Glomerular visceral epithelial cell (primary cell): ENCODE data around the gene ELAPOR2.
A peak's percentile ranks its signal among the peaks of the same experiment; 100 is the strongest.
"Not testable (repeated sequence)": the region's sequence is repeated elsewhere in the genome, so short reads cannot be mapped to it uniquely, and the experiment has no call there.

Experiments
- DNase-seq: peaks from one replicate; pipeline ENCODE4 v3.0.0-alpha.2; 2016; ENCODE audit errors: extremely low spot score

Gene ELAPOR2, protein sequence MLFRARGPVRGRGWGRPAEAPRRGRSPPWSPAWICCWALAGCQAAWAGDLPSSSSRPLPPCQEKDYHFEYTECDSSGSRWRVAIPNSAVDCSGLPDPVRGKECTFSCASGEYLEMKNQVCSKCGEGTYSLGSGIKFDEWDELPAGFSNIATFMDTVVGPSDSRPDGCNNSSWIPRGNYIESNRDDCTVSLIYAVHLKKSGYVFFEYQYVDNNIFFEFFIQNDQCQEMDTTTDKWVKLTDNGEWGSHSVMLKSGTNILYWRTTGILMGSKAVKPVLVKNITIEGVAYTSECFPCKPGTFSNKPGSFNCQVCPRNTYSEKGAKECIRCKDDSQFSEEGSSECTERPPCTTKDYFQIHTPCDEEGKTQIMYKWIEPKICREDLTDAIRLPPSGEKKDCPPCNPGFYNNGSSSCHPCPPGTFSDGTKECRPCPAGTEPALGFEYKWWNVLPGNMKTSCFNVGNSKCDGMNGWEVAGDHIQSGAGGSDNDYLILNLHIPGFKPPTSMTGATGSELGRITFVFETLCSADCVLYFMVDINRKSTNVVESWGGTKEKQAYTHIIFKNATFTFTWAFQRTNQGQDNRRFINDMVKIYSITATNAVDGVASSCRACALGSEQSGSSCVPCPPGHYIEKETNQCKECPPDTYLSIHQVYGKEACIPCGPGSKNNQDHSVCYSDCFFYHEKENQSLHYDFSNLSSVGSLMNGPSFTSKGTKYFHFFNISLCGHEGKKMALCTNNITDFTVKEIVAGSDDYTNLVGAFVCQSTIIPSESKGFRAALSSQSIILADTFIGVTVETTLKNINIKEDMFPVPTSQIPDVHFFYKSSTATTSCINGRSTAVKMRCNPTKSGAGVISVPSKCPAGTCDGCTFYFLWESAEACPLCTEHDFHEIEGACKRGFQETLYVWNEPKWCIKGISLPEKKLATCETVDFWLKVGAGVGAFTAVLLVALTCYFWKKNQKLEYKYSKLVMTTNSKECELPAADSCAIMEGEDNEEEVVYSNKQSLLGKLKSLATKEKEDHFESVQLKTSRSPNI

DNA sequence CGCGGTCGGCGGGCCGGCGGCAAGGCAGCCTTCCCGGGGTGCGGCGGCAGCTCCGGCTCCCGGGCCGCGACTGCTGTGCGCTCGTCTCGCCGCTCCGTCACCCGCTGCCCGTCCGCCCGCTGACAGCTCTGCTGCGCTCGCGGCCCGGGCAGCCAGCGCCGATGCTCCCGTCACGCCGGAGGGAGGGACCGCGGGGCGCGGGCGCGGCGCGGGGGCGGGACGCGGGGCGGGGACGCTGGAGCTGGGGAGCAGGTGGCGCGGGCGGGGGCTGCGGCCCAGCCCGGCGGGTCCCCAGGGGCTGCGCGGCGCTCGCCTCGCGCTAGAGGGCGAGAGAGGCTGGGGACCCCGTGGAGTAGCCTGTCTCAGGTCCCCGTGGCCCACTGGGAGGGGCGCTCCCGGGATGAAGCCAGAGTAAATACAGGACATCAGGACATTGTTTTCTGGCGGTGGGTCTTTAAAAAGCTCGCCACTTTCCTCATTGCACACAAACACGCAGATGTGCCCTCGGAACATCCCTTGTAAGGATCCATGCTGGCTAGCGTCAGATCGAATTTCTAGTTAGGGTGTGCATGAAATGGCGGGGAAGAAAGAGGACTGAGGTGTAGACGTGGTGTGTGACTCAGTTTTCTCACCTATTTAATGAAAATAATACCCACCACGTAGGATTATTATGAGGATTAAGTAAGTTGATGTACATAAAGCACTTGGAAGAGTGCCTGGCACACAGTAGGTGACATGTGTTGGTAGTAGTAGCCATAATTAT is at the start of gene ELAPOR2:
TSS of gene ELAPOR2 (minus strand) at position 130 of the 763 bp plus-strand sequence. CDS start 141 bp downstream, outside the sequence.
- DNase-seq: peak; percentile 59

DNA sequence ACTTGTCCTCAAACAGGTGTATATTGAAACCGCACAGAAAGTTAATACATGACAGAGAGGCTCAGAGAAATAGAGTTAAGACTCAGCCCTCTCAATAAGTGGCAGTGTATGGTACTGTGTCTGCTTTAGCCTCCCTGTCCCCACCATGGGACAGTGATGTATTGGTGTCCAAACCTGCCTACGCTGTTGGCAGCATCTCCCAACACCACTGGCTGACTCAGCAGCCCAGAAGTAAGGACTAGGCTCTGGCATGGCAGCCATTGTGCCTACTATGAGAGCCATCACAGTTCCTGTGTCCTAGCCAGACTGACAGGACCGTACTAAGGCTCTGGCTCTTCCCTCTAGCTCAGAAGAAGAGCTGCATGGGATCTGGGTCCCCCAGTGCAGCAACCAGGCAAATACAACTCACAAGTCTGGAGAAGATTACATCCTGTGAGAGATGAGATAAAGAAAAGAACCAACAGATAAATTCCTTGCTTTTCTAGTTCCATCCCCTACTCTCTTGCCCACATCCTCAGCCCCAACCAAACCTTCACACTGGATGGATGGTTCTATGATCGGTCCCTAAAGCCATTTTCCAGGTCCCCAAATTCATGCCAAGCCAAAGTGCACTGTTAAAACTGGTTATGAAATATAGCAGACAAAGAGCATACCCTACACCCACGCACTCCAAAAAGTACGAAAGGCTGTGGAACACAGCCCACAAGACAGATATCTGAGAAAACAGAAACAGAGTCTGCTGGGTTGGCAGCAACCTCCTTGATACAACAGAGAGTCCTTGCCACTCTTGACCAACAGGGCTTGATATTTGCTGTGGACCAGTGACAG is 48.7 kb upstream of the ELAPOR2 start:
- DNase-seq: no peak

DNA sequence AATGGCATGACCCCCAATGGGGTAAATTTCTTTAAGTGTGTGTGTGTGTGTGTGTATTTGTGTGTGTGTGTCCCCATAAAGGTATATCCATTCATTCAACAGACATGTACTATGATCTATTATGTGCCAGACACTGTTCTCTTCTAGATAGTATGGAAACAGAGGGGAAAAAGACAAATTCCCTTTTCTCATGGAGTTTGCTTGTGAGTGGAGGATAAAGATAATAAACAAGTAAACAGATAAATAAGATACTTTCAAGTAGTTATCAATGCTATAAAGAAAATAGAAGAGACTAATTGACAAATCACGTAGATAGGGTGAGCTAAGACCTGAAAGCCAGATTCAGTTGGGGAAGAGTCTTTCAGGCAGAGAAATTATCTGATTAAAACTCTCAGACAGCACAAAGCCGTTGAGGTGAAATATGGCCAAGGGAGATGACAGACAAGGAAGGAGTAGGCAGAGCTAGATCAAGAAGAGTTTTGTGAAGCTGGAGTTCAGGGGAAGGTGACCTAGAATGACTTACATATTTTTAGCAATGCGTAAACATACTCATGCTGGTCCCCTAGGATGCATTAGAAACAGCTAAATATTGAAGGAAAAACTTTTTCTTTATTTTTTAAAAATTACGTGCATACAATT is 47.6 kb upstream of the ELAPOR2 start:
- DNase-seq: no peak

GRCh38 chr7:87105401-87105800 is 45.9 kb upstream of the ELAPOR2 start:
- DNase-seq: no peak

DNA sequence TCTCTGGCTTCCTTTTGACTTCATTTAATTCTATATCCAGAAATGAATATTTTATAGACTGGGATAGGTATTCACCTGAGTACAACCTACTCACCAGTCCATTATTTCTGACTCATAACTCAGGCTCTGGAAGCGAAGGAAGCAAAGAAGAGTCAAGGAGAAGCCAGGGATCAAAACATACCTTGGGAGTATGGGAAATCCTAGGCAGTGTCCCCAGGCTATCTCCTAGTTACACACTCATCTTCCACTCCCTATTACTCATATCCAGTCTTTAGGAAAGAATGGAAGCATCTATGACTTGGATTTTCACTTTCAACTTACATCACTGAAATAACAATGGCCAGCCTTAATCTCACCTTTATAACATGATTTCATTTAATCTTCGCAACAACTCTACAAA is 40.9 kb upstream of the ELAPOR2 start:
- no peak for DNase-seq

- DNase-seq: not testable (repeated sequence)
Measured at GRCh38 chr7:87097375-87097774, 37.9 kb upstream of the ELAPOR2 start.

DNA sequence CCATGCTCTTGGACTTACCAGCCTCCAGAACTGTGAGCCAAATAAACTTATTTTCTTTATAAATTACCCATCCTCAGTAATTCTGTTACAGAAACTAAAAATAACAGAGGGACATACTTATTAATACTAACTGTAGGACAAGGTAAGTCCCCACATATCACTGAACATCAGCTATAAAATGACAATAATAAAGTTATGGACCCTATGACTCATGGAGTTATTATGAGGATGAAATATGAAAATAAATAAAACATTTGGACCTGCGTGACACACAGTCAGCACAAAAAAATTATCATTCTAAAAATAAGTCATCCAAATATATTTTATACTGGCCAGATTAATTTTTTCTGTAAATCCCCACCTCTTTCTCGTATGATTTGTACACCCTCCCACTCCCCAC is 34.9 kb upstream of the ELAPOR2 start:
- no peak for DNase-seq

- DNase-seq: no peak
Measured at GRCh38 chr7:87092568-87093091, 33.2 kb upstream of the ELAPOR2 start.

- no peak for DNase-seq
Measured at GRCh38 chr7:87091487-87092066, 32.1 kb upstream of the ELAPOR2 start.

- no peak for DNase-seq
Measured at GRCh38 chr7:87083865-87084519, 24.5 kb upstream of the ELAPOR2 start.

DNA sequence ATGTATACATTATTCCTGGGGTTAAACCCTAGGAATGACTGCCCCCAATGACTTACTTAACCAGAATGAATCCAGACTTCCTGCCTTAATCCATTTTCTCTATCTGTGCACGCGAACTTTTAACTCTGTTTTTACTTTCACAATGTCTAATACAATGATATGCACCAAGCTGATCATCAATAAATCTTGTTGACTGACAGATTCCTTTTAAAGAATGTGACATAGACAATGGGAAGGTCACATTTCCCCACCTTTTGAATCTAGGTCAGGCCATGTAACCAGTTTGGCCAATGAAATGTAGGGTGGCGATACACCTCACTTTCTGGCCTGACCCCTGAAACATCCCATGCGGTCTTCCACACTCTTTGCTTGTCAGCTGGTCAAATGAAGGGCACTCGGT is 23.2 kb upstream of the ELAPOR2 start:
- no peak for DNase-seq

DNA sequence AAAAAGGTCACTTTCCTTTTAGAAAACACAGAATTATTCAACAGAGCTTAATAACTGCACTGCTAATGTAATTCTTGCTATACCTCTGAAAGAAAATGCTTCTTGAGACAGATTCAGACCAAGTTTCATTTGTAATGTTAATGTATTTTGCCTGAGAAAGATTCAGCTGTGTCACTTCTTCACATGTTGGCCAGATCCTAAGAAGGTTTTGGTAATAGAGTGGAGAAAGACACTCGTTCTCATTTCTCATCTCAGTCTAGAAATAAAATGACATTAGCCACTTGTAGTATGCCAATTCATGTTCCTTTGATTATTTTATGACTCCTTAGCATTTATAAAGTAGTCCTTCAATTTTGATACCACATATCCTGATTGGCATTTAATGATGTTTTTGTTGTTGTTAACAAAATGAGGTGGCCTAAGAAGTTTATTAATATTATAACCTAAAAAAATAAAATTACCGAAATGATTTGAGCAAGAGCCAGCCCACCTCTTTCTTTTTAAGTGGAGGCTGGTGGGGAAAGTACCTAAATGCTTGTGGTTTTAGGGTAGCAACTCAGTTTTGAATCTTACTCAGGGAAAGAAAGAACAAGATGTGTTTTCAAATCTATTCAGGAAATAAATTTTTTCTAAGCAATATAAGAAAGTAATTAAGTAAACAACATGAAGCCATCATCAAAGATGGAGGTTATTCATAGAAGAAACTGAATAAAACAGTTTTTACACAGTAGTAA is 16.4 kb upstream of the ELAPOR2 start:
- no peak for DNase-seq

- DNase-seq: no peak
Measured at GRCh38 chr7:87067788-87068187, 8.3 kb upstream of the ELAPOR2 start.

DNA sequence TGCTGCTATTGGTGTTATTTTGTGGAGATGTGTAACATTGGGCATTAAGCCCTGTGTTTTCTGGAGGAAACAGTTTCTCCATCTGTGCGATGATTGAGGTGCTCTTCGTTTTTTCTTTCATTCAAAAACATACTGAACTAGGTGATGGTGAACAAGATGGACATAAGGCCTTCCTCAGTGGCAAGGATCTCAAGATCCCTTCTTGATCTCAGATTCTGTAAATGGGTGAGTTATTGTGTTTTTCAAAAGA is 759 bp upstream of the ELAPOR2 start:
- DNase-seq: no peak

GRCh38 chr7:87058744-87059524 is 520 bp downstream of the ELAPOR2 start:
- peak; percentile 11 for DNase-seq

DNA sequence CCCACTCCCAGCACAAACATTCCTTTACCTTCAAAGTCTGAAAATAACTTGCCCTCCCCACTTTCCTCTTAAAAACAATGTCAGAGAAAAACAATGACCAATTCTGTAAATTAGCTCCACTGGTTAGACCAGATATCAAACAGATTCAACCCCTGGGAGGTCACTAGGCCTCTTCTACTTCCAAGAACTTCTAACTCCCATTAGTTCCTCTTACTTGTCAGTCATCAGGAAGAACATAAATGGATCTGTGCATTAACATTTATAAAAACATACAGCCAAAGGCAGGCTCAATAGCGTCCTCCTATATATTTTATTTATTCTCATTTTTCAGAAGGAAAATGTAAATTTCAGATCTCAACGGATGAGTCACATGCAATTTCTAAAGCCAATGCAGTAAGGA is 2.2 kb downstream of the ELAPOR2 start:
- DNase-seq: no peak

DNA sequence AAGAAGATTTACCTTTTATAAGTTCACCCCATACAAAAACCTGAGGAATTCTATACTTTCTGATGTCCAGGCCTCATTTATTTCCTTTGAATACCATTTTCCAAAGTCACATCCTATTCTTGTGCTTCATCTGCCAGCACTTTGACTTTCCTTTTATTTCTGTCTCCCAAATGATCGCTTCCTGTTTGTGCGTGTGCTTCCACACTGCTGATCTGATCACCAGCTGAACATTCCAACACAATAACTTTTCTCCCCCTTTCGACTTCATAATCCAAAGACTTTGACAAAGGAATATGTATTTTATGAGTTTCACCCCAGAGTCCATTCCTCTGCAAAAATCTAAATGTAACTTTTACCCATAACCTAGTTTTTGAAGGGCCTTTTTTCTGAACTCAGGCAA is 3.1 kb downstream of the ELAPOR2 start:
- DNase-seq: no peak

DNA sequence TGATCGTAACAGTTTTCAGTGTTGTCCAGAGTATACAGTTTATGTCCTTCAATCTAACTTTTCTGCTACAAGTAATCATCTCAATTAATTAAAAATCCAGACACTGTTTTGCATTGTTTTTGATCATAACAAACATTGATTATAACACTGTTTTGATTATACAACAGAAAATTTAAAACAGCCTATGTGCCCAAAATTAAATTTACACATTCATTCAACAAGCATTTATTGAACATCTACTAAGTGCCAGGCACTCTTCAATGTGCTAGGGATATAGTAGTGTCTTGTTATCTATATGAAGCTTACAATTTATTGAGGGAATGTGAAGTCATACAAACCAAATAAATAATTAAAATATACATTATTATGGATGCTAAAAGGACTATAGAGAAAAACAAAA is 10.6 kb downstream of the ELAPOR2 start:
- DNase-seq: no peak
